GM06990 (cell line): ENCODE results near the gene HDAC10.

Source experiments
- DNase-seq: peaks from one replicate; pipeline ENCODE4 v3.0.0-alpha.2; 2011; ENCODE audit not compliant: insufficient read length; ENCODE audit errors: extremely low read depth
- H3K27me3 ChIP-seq: replicated peaks from 2 replicates; pipeline ENCODE4 v1.6.0; 2011; ENCODE audit warnings: low read length; ENCODE audit not compliant: control insufficient read depth, insufficient read depth
- H3K36me3 ChIP-seq: 2 replicates; pipeline ENCODE4 v1.5.1; 2011; ENCODE audit warnings: low read length; ENCODE audit not compliant: control insufficient read depth, insufficient read depth
- H3K4me3 ChIP-seq: replicated peaks from 2 replicates; pipeline ENCODE4 v1.5.1; 2011; ENCODE audit warnings: low read depth, mild to moderate bottlenecking, control low read depth, low read length
- CTCF ChIP-seq: IDR thresholded peaks from 2 replicates; pipeline ENCODE4 v1.5.1; 2011; ENCODE audit warnings: low read length, control low read depth, mild to moderate bottlenecking, inconsistent platforms; ENCODE audit not compliant: insufficient read depth, poor library complexity, severe bottlenecking

HDAC10 gene

GRCh38 chr22:50219800-50220602 is 31.1 kb downstream of the HDAC10 start:
- no peak for TF ChIP-seq CTCF
- DNase-seq, result no peak
- H3K4me3 ChIP-seq, result no peak overlapping the region
- no peaks in the 10 kb centered on the region for H3K27me3 ChIP-seq
- H3K36me3 ChIP-seq, result peaks cover 62% of the 10 kb centered on the region

GRCh38 chr22:50218996-50219727 is 31.9 kb downstream of the HDAC10 start:
- Histone ChIP-seq H3K36me3 (peaks cover 64% of the 10 kb centered on the region), H3K4me3 (no peak overlapping the region), H3K27me3 (no peaks in the 10 kb centered on the region)
- DNase-seq, result no peak
- TF ChIP-seq CTCF, result no peak

GRCh38 chr22:50218153-50218995 is 32.7 kb downstream of the HDAC10 start:
- H3K36me3 ChIP-seq, result peaks cover 62% of the 10 kb centered on the region
- H3K4me3 ChIP-seq, result no peak overlapping the region
- TF ChIP-seq CTCF, result no peak
- DNase-seq, result no peak
- no peaks in the 10 kb centered on the region for H3K27me3 ChIP-seq

GRCh38 chr22:50217543-50218152 is 33.4 kb downstream of the HDAC10 start:
- TF ChIP-seq CTCF, result no peak
- H3K4me3 ChIP-seq, result no peak overlapping the region
- peaks cover 62% of the 10 kb centered on the region for H3K36me3 ChIP-seq
- no peaks in the 10 kb centered on the region for H3K27me3 ChIP-seq
- DNase-seq, result no peak

- no peaks in the 10 kb centered on the region for H3K27me3 ChIP-seq
- TF ChIP-seq CTCF, result no peak
- peaks cover 56% of the 10 kb centered on the region for H3K36me3 ChIP-seq
Measured at GRCh38 chr22:50216684-50217520, 34.2 kb downstream of the HDAC10 start.

More at GRCh38 chr22:50216684-50217520, 34.2 kb downstream of the HDAC10 start:
- no peak for DNase-seq
- no peak overlapping the region for H3K4me3 ChIP-seq
